ENCODE data around the gene SEC16B.

The SEC16B gene

DNA sequence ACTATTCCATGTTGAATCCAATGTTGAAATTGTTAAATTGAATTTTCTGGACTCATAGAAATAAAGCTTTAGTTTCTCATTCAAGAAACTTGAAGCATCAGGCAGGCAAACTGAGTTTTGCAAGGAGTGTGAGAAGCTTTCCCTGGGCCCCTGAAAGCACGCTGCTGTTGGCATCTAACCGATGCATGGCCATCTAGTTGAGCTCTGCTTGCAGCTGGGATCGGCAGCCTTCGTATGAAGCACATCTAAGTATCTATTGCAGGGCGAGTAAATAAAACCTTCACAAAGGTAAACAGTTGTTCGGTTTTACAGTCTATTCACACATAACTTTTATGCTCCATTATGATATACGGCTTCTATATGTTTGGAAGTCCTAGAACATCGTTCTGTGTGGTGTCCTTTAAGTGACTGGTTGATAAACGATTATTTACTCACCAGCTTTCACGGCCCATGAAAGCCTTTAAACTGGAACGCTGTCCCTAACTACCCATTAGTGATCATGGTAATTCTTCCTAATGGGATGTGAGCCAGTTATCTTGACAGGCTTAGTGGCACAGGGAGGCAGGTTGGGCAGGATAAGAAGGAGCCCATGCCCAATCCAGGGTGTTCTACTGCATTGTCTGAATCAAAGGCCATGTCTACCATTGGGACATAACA lies 71.7 kb downstream of the SEC16B start:
- no peak for DNase-seq

DNA sequence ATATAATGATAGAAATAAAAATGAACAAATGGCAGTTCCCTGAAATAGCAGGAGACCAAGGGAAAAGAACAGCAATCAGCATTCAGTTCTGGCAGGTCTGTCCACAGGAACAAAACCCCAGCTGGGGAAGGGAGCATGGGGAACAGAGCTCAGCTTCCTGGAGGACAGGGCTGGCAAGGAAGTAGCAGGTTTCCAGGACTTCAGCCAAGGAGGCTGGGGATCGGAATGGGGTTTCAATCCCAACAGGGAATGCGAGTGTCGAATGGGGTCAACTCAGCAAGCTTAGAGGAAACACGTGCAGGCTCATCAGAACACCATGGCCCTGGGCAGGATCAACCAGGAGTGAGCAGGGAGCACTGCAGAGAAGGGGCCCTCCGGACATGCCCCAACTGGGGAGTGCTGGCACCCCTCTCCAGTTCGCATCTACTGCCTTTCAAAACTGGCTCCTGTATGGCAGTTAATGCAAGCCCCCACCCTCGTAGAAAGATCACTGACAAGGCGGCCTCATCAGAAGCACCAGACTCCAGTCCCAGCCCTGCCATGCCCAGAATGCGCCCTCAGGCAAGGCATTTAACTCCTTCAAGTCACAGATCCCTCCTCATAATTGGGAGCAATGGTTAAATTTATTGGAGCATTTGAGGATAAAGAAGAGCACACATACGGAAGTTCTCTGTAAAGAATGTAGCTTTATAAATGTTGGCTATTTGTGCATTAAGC lies 72.4 kb downstream of the SEC16B start:
- no peak for DNase-seq
